B cell (primary cell): Measurements from ENCODE around the gene NR0B2. TPM values are rescaled to one million over a fixed set of nuclear protein-coding genes. Genes with fewer than 3 reads are reported as not detected.

Source experiments
- ATAC-seq: fragments of 200-7000 bp; cut with Tn5 transposase; one replicate; pipeline ENCODE4 v1.10.0; 2021; ENCODE audit warnings: low read depth, mild to moderate bottlenecking, moderate number of reproducible peaks, moderate library complexity
- CTCF ChIA-PET: fragments of 350-600 bp; sonication (Branson Sonifier 250); formaldehyde crosslinking; loops from one replicate; lab custom pipeline; 2021; ENCODE audit warnings: antibody characterized with exemption, inconsistent platforms; lab: Charles Lee
- POLR2A ChIA-PET: fragments of 350-600 bp; sonication (Branson Sonifier 250); formaldehyde crosslinking; loops from one replicate; lab custom pipeline; 2021; ENCODE audit warnings: antibody characterized with exemption; lab: Charles Lee
- DNase-seq: peaks from one replicate; pipeline ENCODE4 v3.0.0; 2013
- H2AFZ ChIP-seq: 2 replicates; pipeline ENCODE4 v1.6.1; 2012; ENCODE audit warnings: mild to moderate bottlenecking, low read depth, low read length; ENCODE audit not compliant: insufficient read depth, poor library complexity, severe bottlenecking
- H3K27ac ChIP-seq, 2 donors: 1 replicate in 1 of 2; 2 replicates in 1 of 2; pipeline ENCODE4 v1.5.1; 2012 to 2013; ENCODE audit warnings: low read length in 2 of 2, mild to moderate bottlenecking in 2 of 2, moderate library complexity in 1 of 2
- H3K27me3 ChIP-seq, 4 experiments: fragments of 200-600 bp in 1 of 4; sonication (generic) in 1 of 4; replicated peaks in 1 of 4; 1 replicate in 2 of 4; 2 replicates in 2 of 4; pipeline versions ENCODE4 v1.6.1 to v1.7.0; 2013 to 2016; ENCODE audit warnings: low read length in 3 of 4, mild to moderate bottlenecking in 2 of 4, mixed read lengths in 1 of 4, moderate library complexity in 1 of 4; ENCODE audit not compliant: insufficient read depth in 4 of 4, control insufficient read depth in 3 of 4; ENCODE audit errors: control extremely low read depth in 1 of 4
- H3K36me3 ChIP-seq, 2 experiments: replicated peaks in 1 of 2; 1 replicate in 1 of 2; 2 replicates in 1 of 2; pipeline versions ENCODE4 v1.6.1 to v1.7.1; 2013; ENCODE audit warnings: low read length in 1 of 2; ENCODE audit not compliant: insufficient read depth in 2 of 2, control insufficient read depth in 1 of 2; ENCODE audit errors: control extremely low read depth in 1 of 2, extremely low read depth in 1 of 2
- H3K4me1 ChIP-seq, 2 donors: fragments of 200-600 bp in 1 of 2; sonication (generic) in 1 of 2; 1 replicate in 1 of 2; 2 replicates in 1 of 2; pipeline versions ENCODE4 v1.5.1 to v1.6.1; 2013 to 2017; ENCODE audit warnings: low read length in 2 of 2; ENCODE audit not compliant: control insufficient read depth in 2 of 2, insufficient read depth in 2 of 2
- H3K4me2 ChIP-seq: replicated peaks from 2 replicates; pipeline ENCODE3; 2012; ENCODE audit warnings: mild to moderate bottlenecking, low read depth, low read length; ENCODE audit not compliant: poor library complexity, severe bottlenecking
- H3K4me3 ChIP-seq, 5 experiments: fragments of 200-600 bp in 1 of 5; sonication (generic) in 1 of 5; 1 replicate in 3 of 5; 2 replicates in 2 of 5; pipeline versions ENCODE4 v1.5.1 to v1.7.0; 2011 to 2016; ENCODE audit warnings: low read length in 4 of 5, mild to moderate bottlenecking in 4 of 5, low read depth in 2 of 5, control low read depth in 1 of 5, moderate library complexity in 1 of 5; ENCODE audit not compliant: insufficient read depth in 1 of 5; ENCODE audit errors: control extremely low read depth in 1 of 5, extremely low read depth in 1 of 5
- H3K79me2 ChIP-seq: fragments of 200-600 bp; sonication (generic); one replicate; pipeline ENCODE4 v1.6.0; 2016; ENCODE audit warnings: low read length; ENCODE audit not compliant: control insufficient read depth, insufficient read depth
- H3K9ac ChIP-seq: fragments of 200-600 bp; sonication (generic); 2 replicates; pipeline ENCODE4 v1.6.1; 2017; ENCODE audit warnings: mild to moderate bottlenecking, low read length, moderate library complexity
- H3K9me3 ChIP-seq, 3 donors: one replicate each; pipeline versions ENCODE4 v1.6.1 to v1.7.1; 2013; ENCODE audit warnings: low read length in 2 of 3; ENCODE audit not compliant: control insufficient read depth in 2 of 3, insufficient read depth in 1 of 3; ENCODE audit errors: control extremely low read depth in 1 of 3
- H4K20me1 ChIP-seq: 2 replicates; pipeline ENCODE4 v1.6.0; 2012; ENCODE audit warnings: mild to moderate bottlenecking, low read length; ENCODE audit not compliant: insufficient read depth, control insufficient read depth, poor library complexity, severe bottlenecking
- H3K27ac Mint-ChIP-seq: one replicate; pipeline ENCODE4 v1.8.0; 2021; ENCODE audit warnings: mixed read lengths
- H3K27me3 Mint-ChIP-seq: one replicate; pipeline ENCODE4 v1.8.0; 2021; ENCODE audit warnings: mixed read lengths
- H3K4me1 Mint-ChIP-seq: one replicate; pipeline ENCODE4 v1.8.0; 2021; ENCODE audit warnings: mixed read lengths
- H3K4me3 Mint-ChIP-seq: one replicate; pipeline ENCODE4 v1.8.0; 2021; ENCODE audit warnings: mixed read lengths
- H3K9me3 Mint-ChIP-seq: one replicate; pipeline ENCODE4 v1.8.0; 2022; ENCODE audit warnings: mixed read lengths; ENCODE audit not compliant: insufficient read depth
- EZH2 ChIP-seq: IDR thresholded peaks from 2 replicates; pipeline ENCODE4 v1.6.1; 2012; ENCODE audit warnings: borderline replicate concordance, low read depth, mild to moderate bottlenecking, moderate library complexity, low read length; ENCODE audit not compliant: insufficient read depth, poor library complexity, severe bottlenecking
- WGBS: methylation state at CpG from one replicate; pipeline ENCODE4 v1.1.5; 2013; ENCODE audit warnings: missing lambda C conversion rate; ENCODE audit not compliant: insufficient coverage; 5-methylcytosine and 5-hydroxymethylcytosine counted together
- intact Hi-C: fragments of 100-400 bp; cut with micrococcal nuclease; formaldehyde crosslinking; loops from one replicate; pipeline ENCODE4 v1.10.0; 2022
- polyA plus RNA-seq: library from polyadenylated mRNA; depleted of rRNA; stranded (reverse); fragments of >200 nt; gene quantifications from 2 replicates; pipeline ENCODE4 v1.2.3, GENCODE V29; 2012
- total RNA-seq, 2 donors: library from RNA; stranded (reverse); fragments of 120-200 nt in 1 of 2; gene quantifications; 1 replicate in 1 of 2; 2 replicates in 1 of 2; pipeline versions ENCODE4 v1.2.3 to v1.2.4, GENCODE V29; 2013 to 2022
- TF ChIP-seq, protein P1 (sequence below): fragments of 200-600 bp; IDR thresholded peaks from one replicate; pipeline ENCODE4 v1.8.0; 2022; ENCODE audit warnings: antibody characterized with exemption, mild to moderate bottlenecking

Gene NR0B2
- total and polyA plus RNA-seq, 2 donors (not counting 1 experiment from before 2014, with no cell fraction given), result not detected

DNA sequence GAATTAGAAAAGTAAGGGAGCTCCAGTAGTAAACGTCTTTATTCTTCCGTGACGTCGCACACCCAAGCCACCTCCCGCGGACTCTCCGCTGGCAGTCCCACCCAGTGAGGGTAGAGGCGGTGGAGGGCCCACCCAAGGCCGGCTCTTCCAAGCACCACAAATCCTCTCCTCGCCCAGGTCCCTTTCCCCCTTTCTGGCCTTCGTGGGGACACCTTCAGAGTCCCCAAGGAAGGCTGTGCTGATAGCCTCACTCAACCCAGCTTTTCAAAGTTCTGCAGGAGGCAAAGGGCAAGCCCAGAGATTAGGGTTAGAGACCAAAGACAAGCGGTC, 23.3 kb downstream of the NR0B2 start:
- Histone ChIP-seq H3K4me3 (peak overlapping the region; percentile 73 to 94 (median 89)), H2AFZ (peak overlapping the region; percentile 91), H3K9me3 (peaks cover 0 to 3% (median 0%) of the 10 kb centered on the region in 3 donors), H3K9ac (peak overlapping the region; percentile 87), H3K27ac (peak overlapping the region; percentile 61 to 94), H3K36me3 (peaks cover 14 to 52% of the 10 kb centered on the region in 2 experiments), H4K20me1 (peaks cover 34% of the 10 kb centered on the region), H3K27me3 (no peaks in the 10 kb centered on the region), H3K4me1 (peaks cover 15 to 21% of the 10 kb centered on the region in 2 donors), H3K79me2 (peaks cover 35% of the 10 kb centered on the region), H3K4me2 (peak overlapping the region; percentile 94)
- Mint-ChIP-seq H3K27me3 (no peaks in the 10 kb centered on the region), H3K4me1 (peaks cover 35% of the 10 kb centered on the region), H3K27ac (peak overlapping the region; percentile 95), H3K4me3 (peak overlapping the region; percentile 96), H3K9me3 (no peaks in the 10 kb centered on the region)
- ChIA-PET CTCF (interaction anchor here (0.7 to 2.8 kb wide), 10 partner anchors 8 to 420 kb away, joined by 3 to 14 read pairs (median 4); partner anchors contain the start of gene GPATCH3), POLR2A (interaction anchor here (0.5 to 3.3 kb wide), 7 partner anchors 10 to 291 kb away, joined by 3 to 26 read pairs (median 4); partner anchors contain the start of genes GPATCH3 and SFN)
- WGBS, result 3% methylated on average over 10 of the region's 12 CpGs
- no peak for DNase-seq
- TF ChIP-seq EZH2, result no peak
- TF ChIP-seq, protein P1, sequence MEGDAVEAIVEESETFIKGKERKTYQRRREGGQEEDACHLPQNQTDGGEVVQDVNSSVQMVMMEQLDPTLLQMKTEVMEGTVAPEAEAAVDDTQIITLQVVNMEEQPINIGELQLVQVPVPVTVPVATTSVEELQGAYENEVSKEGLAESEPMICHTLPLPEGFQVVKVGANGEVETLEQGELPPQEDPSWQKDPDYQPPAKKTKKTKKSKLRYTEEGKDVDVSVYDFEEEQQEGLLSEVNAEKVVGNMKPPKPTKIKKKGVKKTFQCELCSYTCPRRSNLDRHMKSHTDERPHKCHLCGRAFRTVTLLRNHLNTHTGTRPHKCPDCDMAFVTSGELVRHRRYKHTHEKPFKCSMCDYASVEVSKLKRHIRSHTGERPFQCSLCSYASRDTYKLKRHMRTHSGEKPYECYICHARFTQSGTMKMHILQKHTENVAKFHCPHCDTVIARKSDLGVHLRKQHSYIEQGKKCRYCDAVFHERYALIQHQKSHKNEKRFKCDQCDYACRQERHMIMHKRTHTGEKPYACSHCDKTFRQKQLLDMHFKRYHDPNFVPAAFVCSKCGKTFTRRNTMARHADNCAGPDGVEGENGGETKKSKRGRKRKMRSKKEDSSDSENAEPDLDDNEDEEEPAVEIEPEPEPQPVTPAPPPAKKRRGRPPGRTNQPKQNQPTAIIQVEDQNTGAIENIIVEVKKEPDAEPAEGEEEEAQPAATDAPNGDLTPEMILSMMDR, result no peak
- ATAC-seq, result peak; percentile 38
- intact Hi-C loops, result loop anchor here (1.0 kb wide), 3 partner anchors 10 to 31 kb away; partner anchors contain the start of genes GPATCH3 and NUDC
